Right atrium auricular region (tissue), 2 donors: Measurements from ENCODE around the gene NXPH4. TPM values are rescaled to one million over a fixed set of nuclear protein-coding genes. Genes with fewer than 3 reads are reported as not detected.

Experiments used
- DNase-seq: peaks from one replicate; pipeline ENCODE4 v3.0.0-alpha.2; 2019; ENCODE audit warnings: low spot score
- H3K27ac ChIP-seq, 2 donors: fragments of 200-600 bp; sonication (generic); 1 replicate in 1 of 2; 2 replicates in 1 of 2; pipeline ENCODE4 v1.5.1; 2016 to 2019
- H3K27me3 ChIP-seq, 2 donors: fragments of 200-600 bp; sonication (generic); one replicate each; pipeline versions ENCODE4 v1.5.1 to v1.6.0; 2017 to 2019
- H3K36me3 ChIP-seq: fragments of 200-600 bp; sonication (generic); one replicate; pipeline ENCODE4 v1.5.1; 2016
- H3K4me1 ChIP-seq, 2 donors: fragments of 200-600 bp; sonication (generic); one replicate each; pipeline versions ENCODE4 v1.5.1 to v1.6.0; 2017 to 2019
- H3K4me3 ChIP-seq, 2 donors: fragments of 200-600 bp; sonication (generic); 1 replicate in 1 of 2; 2 replicates in 1 of 2; pipeline ENCODE4 v1.5.1; 2017 to 2019; ENCODE audit warnings: mild to moderate bottlenecking in 1 of 2, moderate library complexity in 1 of 2
- H3K9me3 ChIP-seq, 2 donors: fragments of 200-600 bp; sonication (generic); one replicate each; pipeline ENCODE4 v1.5.1; 2019
- total RNA-seq, 2 donors: library from RNA; depleted of rRNA; stranded (reverse); fragments of >200 nt; gene quantifications; one replicate each; pipeline ENCODE4 v1.1.0, GENCODE V29; 2016
- TF ChIP-seq, protein P1 (sequence below), 2 donors: fragments of 200-600 bp; sonication (generic); IDR thresholded peaks; one replicate each; pipeline ENCODE4 v1.5.1; 2019; ENCODE audit warnings: antibody characterized with exemption in 2 of 2

The NXPH4 gene
- total RNA-seq, 2 donors from 2014 or later: 0.28 to 1.1 TPM

DNA sequence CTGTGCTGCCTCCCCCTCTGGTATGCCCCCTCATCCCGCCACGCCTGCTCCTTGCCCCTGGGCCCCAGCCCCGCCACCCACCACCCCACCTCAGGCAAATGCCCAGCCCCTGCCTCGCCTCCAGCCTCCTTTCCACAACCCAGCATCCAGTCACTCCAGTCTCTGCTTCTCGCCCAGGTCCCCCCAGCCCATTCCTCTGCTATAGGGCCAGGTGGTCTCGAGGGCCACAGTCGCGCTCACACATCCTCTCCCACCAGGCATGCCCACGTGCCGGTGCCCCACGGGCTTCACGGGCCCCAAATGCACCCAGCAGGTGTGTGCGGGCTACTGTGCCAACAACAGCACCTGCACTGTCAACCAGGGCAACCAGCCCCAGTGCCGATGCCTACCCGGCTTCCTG, 6.1 kb upstream of the NXPH4 start:
- H3K27me3 ChIP-seq: no peaks in the 10 kb centered on the region
- no peak overlapping the region for H3K27ac ChIP-seq
- no peaks in the 10 kb centered on the region for H3K9me3 ChIP-seq
- peaks cover 0 to 49% of the 10 kb centered on the region in 2 donors for H3K4me1 ChIP-seq
- H3K36me3 ChIP-seq: peaks cover 49% of the 10 kb centered on the region
- no peak overlapping the region for H3K4me3 ChIP-seq
- TF ChIP-seq, protein P1, sequence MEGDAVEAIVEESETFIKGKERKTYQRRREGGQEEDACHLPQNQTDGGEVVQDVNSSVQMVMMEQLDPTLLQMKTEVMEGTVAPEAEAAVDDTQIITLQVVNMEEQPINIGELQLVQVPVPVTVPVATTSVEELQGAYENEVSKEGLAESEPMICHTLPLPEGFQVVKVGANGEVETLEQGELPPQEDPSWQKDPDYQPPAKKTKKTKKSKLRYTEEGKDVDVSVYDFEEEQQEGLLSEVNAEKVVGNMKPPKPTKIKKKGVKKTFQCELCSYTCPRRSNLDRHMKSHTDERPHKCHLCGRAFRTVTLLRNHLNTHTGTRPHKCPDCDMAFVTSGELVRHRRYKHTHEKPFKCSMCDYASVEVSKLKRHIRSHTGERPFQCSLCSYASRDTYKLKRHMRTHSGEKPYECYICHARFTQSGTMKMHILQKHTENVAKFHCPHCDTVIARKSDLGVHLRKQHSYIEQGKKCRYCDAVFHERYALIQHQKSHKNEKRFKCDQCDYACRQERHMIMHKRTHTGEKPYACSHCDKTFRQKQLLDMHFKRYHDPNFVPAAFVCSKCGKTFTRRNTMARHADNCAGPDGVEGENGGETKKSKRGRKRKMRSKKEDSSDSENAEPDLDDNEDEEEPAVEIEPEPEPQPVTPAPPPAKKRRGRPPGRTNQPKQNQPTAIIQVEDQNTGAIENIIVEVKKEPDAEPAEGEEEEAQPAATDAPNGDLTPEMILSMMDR (IDR thresholded peaks at IDR 0.05): no peak
- DNase-seq: no peak

DNA sequence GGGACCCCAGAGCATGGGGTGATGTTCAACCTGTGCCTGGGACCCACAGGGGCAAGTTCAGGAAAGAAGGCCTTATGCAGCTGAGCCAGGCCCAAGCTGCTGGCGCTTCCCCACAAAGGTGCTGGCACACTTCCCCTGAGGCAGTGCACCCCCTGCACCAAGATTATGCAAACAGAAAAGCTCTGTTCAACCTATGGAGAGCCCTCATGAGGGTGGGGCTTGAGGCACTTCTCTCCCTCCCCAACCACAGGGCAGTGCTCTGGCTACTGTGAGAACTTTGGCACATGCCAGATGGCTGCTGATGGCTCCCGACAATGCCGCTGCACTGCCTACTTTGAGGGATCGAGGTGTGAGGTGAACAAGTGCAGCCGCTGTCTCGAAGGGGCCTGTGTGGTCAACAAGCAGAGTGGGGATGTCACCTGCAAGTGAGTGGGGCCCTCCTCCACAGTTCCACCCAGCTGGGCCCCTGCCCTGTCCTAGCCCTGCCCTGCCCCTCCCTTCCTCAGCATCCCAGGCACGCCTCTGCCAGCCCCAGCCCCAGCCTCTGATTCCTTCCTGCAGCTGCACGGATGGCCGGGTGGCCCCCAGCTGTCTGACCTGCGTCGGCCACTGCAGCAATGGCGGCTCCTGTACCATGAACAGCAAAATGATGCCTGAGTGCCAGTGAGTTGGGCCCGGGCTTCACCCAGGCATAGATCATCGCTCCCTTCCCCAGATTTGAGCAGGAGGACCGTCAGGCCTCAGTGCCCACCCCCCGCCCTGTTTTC, 5.5 kb upstream of the NXPH4 start:
- Histone ChIP-seq H3K27ac (no peak overlapping the region), H3K27me3 (peaks cover 2 to 6% of the 10 kb centered on the region in 2 donors), H3K36me3 (peaks cover 42% of the 10 kb centered on the region), H3K4me3 (no peak overlapping the region), H3K9me3 (no peaks in the 10 kb centered on the region), H3K4me1 (peaks cover 0 to 55% of the 10 kb centered on the region in 2 donors)
- DNase-seq: no peak
- TF ChIP-seq, protein P1 (IDR thresholded peaks at IDR 0.05): no peak

DNA sequence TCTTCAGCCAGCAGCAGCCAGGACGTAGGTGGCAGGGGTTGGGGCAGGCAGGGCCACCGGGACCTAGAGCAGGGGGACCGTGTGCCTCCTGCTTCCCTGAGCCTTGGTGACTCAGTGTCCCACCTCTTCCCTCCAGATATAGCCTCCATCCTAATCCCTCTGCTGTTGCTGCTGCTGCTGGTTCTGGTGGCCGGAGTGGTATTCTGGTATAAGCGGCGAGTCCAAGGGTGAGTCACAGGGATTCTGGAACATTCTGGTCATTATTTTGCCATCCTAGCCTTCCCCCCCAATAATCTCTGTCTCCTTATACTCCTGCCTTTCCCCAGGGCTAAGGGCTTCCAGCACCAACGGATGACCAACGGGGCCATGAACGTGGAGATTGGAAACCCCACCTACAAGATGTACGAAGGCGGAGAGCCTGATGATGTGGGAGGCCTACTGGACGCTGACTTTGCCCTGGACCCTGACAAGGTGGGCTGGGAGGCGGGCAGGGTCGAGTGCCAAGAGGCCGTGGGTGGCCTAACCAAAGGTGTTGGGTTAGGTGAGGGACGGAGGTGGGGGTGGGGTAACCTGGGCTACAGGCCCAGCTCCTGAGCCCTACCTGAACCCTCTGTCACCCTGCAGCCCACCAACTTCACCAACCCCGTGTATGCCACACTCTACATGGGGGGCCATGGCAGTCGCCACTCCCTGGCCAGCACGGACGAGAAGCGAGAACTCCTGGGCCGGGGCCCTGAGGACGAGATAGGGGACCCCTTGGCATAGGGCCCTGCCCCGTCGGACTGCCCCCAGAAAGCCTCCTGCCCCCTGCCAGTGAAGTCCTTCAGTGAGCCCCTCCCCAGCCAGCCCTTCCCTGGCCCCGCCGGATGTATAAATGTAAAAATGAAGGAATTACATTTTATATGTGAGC, 4.5 kb upstream of the NXPH4 start:
- H3K27me3 ChIP-seq: peaks cover 5 to 9% of the 10 kb centered on the region in 2 donors
- TF ChIP-seq, protein P1 (IDR thresholded peaks at IDR 0.05): no peak
- H3K9me3 ChIP-seq: no peaks in the 10 kb centered on the region
- no peak overlapping the region for H3K27ac ChIP-seq
- peaks cover 0 to 62% of the 10 kb centered on the region in 2 donors for H3K4me1 ChIP-seq
- no peak overlapping the region for H3K4me3 ChIP-seq
- no peak for DNase-seq
- peaks cover 33% of the 10 kb centered on the region for H3K36me3 ChIP-seq

DNA sequence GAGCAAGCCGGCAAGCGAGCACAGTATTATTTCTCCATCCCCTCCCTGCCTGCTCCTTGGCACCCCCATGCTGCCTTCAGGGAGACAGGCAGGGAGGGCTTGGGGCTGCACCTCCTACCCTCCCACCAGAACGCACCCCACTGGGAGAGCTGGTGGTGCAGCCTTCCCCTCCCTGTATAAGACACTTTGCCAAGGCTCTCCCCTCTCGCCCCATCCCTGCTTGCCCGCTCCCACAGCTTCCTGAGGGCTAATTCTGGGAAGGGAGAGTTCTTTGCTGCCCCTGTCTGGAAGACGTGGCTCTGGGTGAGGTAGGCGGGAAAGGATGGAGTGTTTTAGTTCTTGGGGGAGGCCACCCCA, 3.9 kb upstream of the NXPH4 start:
- no peak for DNase-seq
- Histone ChIP-seq H3K27ac (peak overlapping the region in 1 of 2 donors; percentile 51), H3K36me3 (peaks cover 28% of the 10 kb centered on the region), H3K9me3 (no peaks in the 10 kb centered on the region), H3K27me3 (peaks cover 7 to 9% of the 10 kb centered on the region in 2 donors), H3K4me3 (no peak overlapping the region), H3K4me1 (peaks cover 0 to 65% of the 10 kb centered on the region in 2 donors)
- TF ChIP-seq, protein P1 (IDR thresholded peaks at IDR 0.05): no peak

DNA sequence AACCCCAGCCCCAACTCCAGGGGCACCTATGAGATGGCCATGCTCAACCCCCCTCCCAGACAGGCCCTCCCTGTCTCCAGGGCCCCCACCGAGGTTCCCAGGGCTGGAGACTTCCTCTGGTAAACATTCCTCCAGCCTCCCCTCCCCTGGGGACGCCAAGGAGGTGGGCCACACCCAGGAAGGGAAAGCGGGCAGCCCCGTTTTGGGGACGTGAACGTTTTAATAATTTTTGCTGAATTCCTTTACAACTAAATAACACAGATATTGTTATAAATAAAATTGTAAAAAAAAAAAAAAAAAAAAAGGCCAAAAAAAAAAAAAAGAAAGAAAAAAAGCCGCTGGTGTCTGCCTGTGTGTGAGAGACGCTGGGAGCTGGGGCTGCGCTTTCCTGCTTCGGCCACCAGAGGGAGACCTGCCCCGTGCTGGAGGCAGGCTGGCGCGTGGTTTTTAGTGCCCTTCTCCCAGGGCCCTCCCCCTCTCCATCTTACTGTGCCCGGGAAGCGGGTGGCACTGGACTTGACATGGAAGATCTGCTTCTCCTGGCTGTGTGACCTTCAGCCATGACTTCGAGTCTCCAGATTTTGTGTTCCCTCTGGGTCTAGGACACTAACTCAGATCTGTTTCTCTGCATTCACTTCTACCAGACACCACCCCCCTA, 3.4 kb upstream of the NXPH4 start:
- Histone ChIP-seq H3K27ac (peak overlapping the region in 1 of 2 donors; percentile 51), H3K9me3 (no peaks in the 10 kb centered on the region), H3K27me3 (peaks cover 8 to 12% of the 10 kb centered on the region in 2 donors), H3K4me3 (no peak overlapping the region), H3K36me3 (peaks cover 23% of the 10 kb centered on the region), H3K4me1 (peaks cover 0 to 60% of the 10 kb centered on the region in 2 donors)
- peak; percentile 90 for DNase-seq
- TF ChIP-seq, protein P1 (IDR thresholded peaks at IDR 0.05): peak; percentile 92 to 97
